ENCODE data around the gene GNAI2. TPM values are rescaled to one million over a fixed set of nuclear protein-coding genes. Genes with fewer than 3 reads are reported as not detected.

The GNAI2 gene
- total RNA-seq, 1 donor, result 265 TPM

DNA sequence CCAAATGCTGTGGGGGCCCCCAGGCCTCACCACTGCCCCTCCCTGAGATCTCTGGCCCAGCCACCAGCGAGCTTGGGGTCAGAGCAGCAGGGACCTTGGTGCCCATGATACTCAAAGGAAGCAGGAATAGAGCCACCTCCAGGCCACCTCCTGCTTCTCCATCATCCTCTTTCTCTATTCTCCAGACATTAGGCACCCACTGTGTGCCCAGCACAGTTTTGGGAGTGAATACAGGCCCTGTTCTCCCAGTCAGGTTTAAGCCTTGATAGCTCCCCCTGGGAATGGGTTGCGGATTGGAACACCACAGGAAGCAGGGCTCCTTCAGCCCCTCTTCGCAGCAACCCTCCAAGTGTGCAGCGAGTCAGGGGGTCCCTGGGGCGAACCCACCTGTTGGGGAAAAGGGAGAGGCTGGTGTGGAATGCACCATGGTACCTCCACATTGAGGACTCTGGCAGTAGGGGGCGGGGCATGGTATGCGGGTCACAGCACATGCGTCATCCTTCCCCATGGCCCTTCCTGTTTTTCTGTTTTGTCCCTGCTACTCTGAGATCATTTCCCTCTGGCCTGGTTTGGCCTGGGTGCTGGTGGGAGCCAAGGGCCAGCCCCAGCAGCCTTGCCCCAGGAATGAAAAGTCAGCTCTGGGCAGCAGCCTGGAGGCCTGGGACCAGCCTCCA, 18.7 kb downstream of the GNAI2 start:
- peak; percentile 42 for DNase-seq (ENCODE audit: low read depth)
- H3K4me3 ChIP-seq (ENCODE audit: low read depth, low read length), result no peak overlapping the region
- TF ChIP-seq, protein P1, sequence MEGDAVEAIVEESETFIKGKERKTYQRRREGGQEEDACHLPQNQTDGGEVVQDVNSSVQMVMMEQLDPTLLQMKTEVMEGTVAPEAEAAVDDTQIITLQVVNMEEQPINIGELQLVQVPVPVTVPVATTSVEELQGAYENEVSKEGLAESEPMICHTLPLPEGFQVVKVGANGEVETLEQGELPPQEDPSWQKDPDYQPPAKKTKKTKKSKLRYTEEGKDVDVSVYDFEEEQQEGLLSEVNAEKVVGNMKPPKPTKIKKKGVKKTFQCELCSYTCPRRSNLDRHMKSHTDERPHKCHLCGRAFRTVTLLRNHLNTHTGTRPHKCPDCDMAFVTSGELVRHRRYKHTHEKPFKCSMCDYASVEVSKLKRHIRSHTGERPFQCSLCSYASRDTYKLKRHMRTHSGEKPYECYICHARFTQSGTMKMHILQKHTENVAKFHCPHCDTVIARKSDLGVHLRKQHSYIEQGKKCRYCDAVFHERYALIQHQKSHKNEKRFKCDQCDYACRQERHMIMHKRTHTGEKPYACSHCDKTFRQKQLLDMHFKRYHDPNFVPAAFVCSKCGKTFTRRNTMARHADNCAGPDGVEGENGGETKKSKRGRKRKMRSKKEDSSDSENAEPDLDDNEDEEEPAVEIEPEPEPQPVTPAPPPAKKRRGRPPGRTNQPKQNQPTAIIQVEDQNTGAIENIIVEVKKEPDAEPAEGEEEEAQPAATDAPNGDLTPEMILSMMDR (IDR thresholded peaks at IDR 0.05; ENCODE audit: insufficient read depth, low read depth, low read length), result no peak

DNA sequence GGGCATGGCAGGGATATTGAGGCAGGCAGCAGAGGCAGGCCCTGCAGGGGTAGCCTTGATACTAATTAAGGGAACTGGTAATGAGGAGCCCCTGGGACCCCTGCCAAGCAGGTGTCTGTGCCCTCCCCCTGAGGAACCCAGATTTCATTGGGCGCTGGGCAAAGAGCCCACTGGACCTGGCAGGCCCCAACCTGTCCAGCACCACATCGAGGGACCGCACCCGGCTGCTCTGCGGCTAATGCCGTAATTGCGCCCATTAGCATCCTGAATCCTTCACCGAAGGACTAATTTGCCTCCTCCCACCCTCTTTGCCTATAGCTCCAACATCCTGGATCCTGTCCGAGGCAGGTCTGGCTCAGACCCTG, 19.2 kb downstream of the GNAI2 start:
- TF ChIP-seq, protein P1 (IDR thresholded peaks at IDR 0.05; ENCODE audit: insufficient read depth, low read depth, low read length), result no peak
- no peak overlapping the region for H3K4me3 ChIP-seq (ENCODE audit: low read depth, low read length)
- DNase-seq (ENCODE audit: low read depth), result no peak

DNA sequence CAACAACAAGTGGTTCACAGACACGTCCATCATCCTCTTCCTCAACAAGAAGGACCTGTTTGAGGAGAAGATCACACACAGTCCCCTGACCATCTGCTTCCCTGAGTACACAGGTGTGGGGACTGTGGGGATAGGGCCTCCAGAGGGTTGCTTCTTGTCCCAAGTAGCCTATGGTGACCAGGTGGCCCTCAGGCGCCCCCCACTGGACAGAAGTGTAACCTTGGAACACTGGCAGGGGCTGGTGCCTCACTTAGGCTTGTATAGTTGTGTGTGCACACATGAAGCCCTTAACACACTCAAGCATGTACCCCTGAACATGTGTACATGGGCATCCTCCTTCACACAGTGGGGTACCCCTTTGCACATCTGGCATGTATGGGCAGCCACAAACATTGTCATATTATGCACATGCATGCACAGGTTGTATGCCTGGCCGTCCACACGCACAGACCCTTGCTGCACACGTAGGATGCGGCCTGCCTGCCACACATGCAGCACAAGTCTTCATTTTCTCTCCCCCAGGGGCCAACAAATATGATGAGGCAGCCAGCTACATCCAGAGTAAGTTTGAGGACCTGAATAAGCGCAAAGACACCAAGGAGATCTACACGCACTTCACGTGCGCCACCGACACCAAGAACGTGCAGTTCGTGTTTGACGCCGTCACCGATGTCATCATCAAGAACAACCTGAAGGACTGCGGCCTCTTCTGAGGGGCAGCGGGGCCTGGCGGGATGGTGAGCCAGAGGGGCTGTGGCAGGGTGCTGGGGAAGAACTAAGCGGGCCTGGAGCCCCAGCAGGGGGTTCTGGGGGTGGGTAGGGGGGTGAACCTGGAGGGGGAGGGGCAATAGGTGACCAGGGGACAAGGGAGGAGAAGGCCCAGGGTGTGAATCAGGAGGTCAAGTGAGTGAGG, 21.2 kb downstream of the GNAI2 start:
- no peak overlapping the region for H3K4me3 ChIP-seq (ENCODE audit: low read depth, low read length)
- peak; percentile 42 for DNase-seq (ENCODE audit: low read depth)
- TF ChIP-seq, protein P1 (IDR thresholded peaks at IDR 0.05; ENCODE audit: insufficient read depth, low read depth, low read length), result peak; percentile 67

DNA sequence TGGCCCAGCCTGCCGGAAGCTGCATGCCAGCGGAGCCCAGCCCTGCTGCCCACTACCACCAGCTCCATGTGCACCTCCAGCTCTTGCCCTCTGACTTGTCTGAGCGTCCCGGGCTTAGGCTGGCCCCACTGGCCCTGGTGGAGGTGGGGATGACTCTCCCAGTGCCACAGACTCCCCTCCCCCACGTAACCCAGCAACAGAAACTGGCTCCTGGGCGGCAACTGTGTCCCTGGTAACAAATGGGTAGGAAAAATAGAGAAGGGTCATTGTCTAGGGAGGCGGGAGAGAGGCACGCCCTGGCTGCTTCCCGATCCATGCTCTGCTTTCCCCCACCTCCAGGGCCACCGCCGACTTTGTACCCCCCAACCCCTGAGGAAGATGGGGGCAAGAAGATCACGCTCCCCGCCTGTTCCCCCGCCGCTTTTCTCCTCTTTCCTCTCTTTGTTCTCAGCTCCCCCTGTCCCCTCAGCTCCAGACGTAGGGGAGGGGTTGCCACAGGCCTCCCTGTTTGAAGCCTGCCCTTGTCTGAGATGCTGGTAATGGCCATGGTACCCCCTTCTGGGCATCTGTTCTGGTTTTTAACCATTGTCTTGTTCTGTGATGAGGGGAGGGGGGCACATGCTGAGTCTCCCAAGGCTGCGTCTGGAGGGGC, 22.2 kb downstream of the GNAI2 start:
- TF ChIP-seq, protein P1 (IDR thresholded peaks at IDR 0.05; ENCODE audit: insufficient read depth, low read depth, low read length), result no peak
- no peak overlapping the region for H3K4me3 ChIP-seq (ENCODE audit: low read depth, low read length)
- no peak for DNase-seq (ENCODE audit: low read depth)

DNA sequence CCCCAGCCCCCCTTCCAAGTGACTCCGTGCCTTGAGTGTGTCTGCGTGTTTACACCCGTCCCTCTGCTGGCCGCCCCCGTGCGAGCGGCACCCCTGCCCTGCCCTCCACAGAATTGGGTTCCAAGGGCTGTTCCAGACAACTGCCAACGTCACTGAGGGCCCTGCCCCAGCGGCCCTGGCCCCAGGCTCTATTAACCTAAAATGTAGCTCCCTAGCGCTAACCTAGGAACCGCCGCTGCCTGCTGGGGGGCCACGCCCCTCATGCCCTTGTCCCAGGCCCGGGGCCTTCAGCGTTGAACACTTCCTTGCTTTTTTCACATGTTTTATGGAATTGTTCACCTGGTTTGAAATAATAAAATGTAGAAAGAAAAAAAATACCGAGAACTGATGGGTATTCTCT, 23.0 kb downstream of the GNAI2 start:
- DNase-seq (ENCODE audit: low read depth), result no peak
- no peak overlapping the region for H3K4me3 ChIP-seq (ENCODE audit: low read depth, low read length)
- TF ChIP-seq, protein P1 (IDR thresholded peaks at IDR 0.05; ENCODE audit: insufficient read depth, low read depth, low read length), result no peak

DNA sequence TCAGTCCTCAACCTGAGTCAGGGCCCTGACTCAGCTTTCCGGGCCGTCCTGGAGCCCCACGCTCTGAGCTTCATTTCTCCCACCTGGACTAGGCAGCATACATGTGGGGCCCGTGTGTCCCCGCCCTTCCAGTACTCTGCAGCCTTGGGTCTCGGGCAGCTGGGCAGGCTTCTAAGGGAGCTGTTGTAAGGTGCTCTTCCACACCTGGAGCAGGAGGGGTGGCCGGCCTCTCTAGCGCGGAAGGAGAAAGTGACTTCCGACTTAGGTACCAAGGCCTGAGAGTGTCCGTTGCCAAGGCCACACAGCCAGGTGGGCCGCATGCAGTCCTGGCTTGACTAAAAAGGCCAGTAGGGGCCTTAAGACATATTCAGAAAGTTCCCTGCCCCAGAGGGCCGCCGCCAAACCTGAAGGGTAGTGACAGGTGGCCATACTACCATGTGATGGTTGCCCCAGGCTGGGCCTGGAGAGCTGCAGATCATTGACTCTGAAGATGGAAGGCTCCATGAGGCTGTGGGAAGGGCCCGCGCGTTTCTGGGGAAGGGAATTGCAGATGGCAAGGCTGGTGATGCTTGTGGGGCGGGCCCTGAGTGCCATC, 23.5 kb downstream of the GNAI2 start:
- no peak overlapping the region for H3K4me3 ChIP-seq (ENCODE audit: low read depth, low read length)
- no peak for DNase-seq (ENCODE audit: low read depth)
- TF ChIP-seq, protein P1 (IDR thresholded peaks at IDR 0.05; ENCODE audit: insufficient read depth, low read depth, low read length), result no peak
